Epidermal melanocyte (primary cell): Measurements from ENCODE around the gene SFT2D2.

Experiments used
- DNase-seq: peaks from one replicate; pipeline ENCODE4 v3.0.0; 2011; ENCODE audit warnings: low spot score; ENCODE audit not compliant: insufficient read length

The SFT2D2 gene

GRCh38 chr1:168264296-168264695, 38.5 kb downstream of the SFT2D2 start:
- DNase-seq, result no peak

- no peak for DNase-seq
Observed at GRCh38 chr1:168265596-168265995, 39.8 kb downstream of the SFT2D2 start.

- no peak for DNase-seq
Observed at GRCh38 chr1:168266644-168267186, 40.9 kb downstream of the SFT2D2 start.

GRCh38 chr1:168271636-168272035, 45.8 kb downstream of the SFT2D2 start:
- DNase-seq, result no peak

- DNase-seq, result no peak
Observed at GRCh38 chr1:168273575-168273974, 47.8 kb downstream of the SFT2D2 start.

- DNase-seq, result no peak
Observed at GRCh38 chr1:168279253-168279652, 53.4 kb downstream of the SFT2D2 start.

GRCh38 chr1:168280296-168280927, 54.6 kb downstream of the SFT2D2 start, which contains the start of gene TBX19:
TBX19 (plus strand) TSS chr1:168280877; CDS start chr1:168281091, 214 bp downstream.
- DNase-seq, result no peak

- DNase-seq, result no peak
Observed at GRCh38 chr1:168281603-168282325, 56.0 kb downstream of the SFT2D2 start.

GRCh38 chr1:168285521-168285790, 59.7 kb downstream of the SFT2D2 start:
- no peak for DNase-seq

GRCh38 chr1:168285971-168286927, 60.4 kb downstream of the SFT2D2 start:
- DNase-seq, result no peak

GRCh38 chr1:168287237-168287664, 61.4 kb downstream of the SFT2D2 start:
- no peak for DNase-seq

- no peak for DNase-seq
Observed at GRCh38 chr1:168288311-168289052, 62.7 kb downstream of the SFT2D2 start.

- DNase-seq, result no peak
Observed at GRCh38 chr1:168291222-168291837, 65.5 kb downstream of the SFT2D2 start.

GRCh38 chr1:168293356-168293755, 67.6 kb downstream of the SFT2D2 start:
- DNase-seq, result no peak

- DNase-seq, result no peak
Observed at GRCh38 chr1:168295411-168296114, 69.8 kb downstream of the SFT2D2 start.

- no peak for DNase-seq
Observed at GRCh38 chr1:168297019-168297730, 71.4 kb downstream of the SFT2D2 start.

- no peak for DNase-seq
Observed at GRCh38 chr1:168298446-168298845, 72.6 kb downstream of the SFT2D2 start.

GRCh38 chr1:168300626-168301025, 74.8 kb downstream of the SFT2D2 start:
- DNase-seq, result no peak

GRCh38 chr1:168301664-168302320, 76.0 kb downstream of the SFT2D2 start:
- DNase-seq, result no peak
